ENCODE measurements around the gene ATP8A2. TPM values are rescaled to one million over a fixed set of nuclear protein-coding genes. Genes with fewer than 3 reads are reported as not detected.

ATP8A2 gene
- total and polyA plus RNA-seq, 3 donors from 2014 or later, result 14.2 to 38.3 (median 16.5) TPM

- 94 to 97% methylated on average over 2 of the region's 2 CpGs for WGBS, 2 donors
- TF ChIP-seq, protein P1, sequence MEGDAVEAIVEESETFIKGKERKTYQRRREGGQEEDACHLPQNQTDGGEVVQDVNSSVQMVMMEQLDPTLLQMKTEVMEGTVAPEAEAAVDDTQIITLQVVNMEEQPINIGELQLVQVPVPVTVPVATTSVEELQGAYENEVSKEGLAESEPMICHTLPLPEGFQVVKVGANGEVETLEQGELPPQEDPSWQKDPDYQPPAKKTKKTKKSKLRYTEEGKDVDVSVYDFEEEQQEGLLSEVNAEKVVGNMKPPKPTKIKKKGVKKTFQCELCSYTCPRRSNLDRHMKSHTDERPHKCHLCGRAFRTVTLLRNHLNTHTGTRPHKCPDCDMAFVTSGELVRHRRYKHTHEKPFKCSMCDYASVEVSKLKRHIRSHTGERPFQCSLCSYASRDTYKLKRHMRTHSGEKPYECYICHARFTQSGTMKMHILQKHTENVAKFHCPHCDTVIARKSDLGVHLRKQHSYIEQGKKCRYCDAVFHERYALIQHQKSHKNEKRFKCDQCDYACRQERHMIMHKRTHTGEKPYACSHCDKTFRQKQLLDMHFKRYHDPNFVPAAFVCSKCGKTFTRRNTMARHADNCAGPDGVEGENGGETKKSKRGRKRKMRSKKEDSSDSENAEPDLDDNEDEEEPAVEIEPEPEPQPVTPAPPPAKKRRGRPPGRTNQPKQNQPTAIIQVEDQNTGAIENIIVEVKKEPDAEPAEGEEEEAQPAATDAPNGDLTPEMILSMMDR (IDR thresholded peaks at IDR 0.05), result no peak
- TF ChIP-seq POLR2A (IDR thresholded peaks at IDR 0.05), result no peak
- Histone ChIP-seq H3K4me1 (no peaks in the 10 kb centered on the region), H3K36me3 (ENCODE audit: low read depth, missing control alignments) (no peaks in the 10 kb centered on the region), H3K27ac (no peak overlapping the region), H3K9me3 (no peaks in the 10 kb centered on the region), H3K27me3 (no peaks in the 10 kb centered on the region), H3K4me3 (no peak overlapping the region)
- DNase-seq, result no peak
- intact Hi-C loops (cut with DNase I; ENCODE audit: low total_unique reads), result no loop called here
These were observed 318.8 kb downstream of the ATP8A2 start for GRCh38 chr13:25690582-25690981.

DNA sequence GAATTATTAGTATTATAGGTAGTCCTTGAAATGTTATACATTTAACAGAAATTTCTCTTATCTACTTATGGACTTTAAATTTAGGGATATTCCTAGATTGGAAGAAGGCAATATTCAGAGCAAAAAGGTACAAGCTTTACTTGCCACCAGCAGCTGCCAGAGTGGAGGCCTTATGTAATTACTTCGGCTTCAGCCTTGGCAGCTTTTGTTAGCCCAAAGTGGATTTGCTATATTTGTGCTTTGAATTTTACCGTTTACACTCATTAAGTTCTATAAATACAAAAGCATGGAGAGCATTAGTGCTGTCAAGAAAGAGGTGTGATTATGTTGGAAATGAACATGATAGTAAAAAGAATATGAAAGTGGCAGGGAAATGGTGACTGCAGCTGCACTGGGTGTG lies 319.9 kb downstream of the ATP8A2 start:
- no peak for DNase-seq
- Histone ChIP-seq H3K9me3 (no peaks in the 10 kb centered on the region), H3K4me3 (no peak overlapping the region), H3K36me3 (ENCODE audit: low read depth, missing control alignments) (no peaks in the 10 kb centered on the region), H3K27ac (no peak overlapping the region), H3K27me3 (no peaks in the 10 kb centered on the region), H3K4me1 (no peaks in the 10 kb centered on the region)
- intact Hi-C loops (cut with DNase I; ENCODE audit: low total_unique reads), result no loop called here
- 73 to 90% methylated on average over 2 of the region's 2 CpGs for WGBS, 2 donors
- TF ChIP-seq, protein P1 (IDR thresholded peaks at IDR 0.05), result no peak
- no peak for TF ChIP-seq POLR2A (IDR thresholded peaks at IDR 0.05)

GRCh38 chr13:25692099-25692498 lies 320.3 kb downstream of the ATP8A2 start:
- Histone ChIP-seq H3K36me3 (ENCODE audit: low read depth, missing control alignments) (no peaks in the 10 kb centered on the region), H3K4me1 (no peaks in the 10 kb centered on the region), H3K27ac (no peak overlapping the region), H3K27me3 (no peaks in the 10 kb centered on the region), H3K4me3 (no peak overlapping the region), H3K9me3 (no peaks in the 10 kb centered on the region)
- WGBS, 2 donors, result 59 to 72% methylated on average over 4 to 7 of the region's 7 CpGs
- TF ChIP-seq, protein P1 (IDR thresholded peaks at IDR 0.05), result no peak
- TF ChIP-seq POLR2A (IDR thresholded peaks at IDR 0.05), result no peak
- DNase-seq, result no peak
- intact Hi-C loops (cut with DNase I; ENCODE audit: low total_unique reads), result no loop called here

- Histone ChIP-seq H3K4me3 (no peak overlapping the region), H3K9me3 (no peaks in the 10 kb centered on the region), H3K27ac (no peak overlapping the region), H3K36me3 (ENCODE audit: low read depth, missing control alignments) (no peaks in the 10 kb centered on the region), H3K27me3 (no peaks in the 10 kb centered on the region), H3K4me1 (no peaks in the 10 kb centered on the region)
- 72 to 85% methylated on average over 9 of the region's 9 CpGs for WGBS, 2 donors
- DNase-seq, result no peak
- intact Hi-C loops (cut with DNase I; ENCODE audit: low total_unique reads), result no loop called here
- TF ChIP-seq POLR2A (IDR thresholded peaks at IDR 0.05), result no peak
- TF ChIP-seq, protein P1 (IDR thresholded peaks at IDR 0.05), result no peak
These were observed 327.3 kb downstream of the ATP8A2 start for GRCh38 chr13:25699056-25699455.

DNA sequence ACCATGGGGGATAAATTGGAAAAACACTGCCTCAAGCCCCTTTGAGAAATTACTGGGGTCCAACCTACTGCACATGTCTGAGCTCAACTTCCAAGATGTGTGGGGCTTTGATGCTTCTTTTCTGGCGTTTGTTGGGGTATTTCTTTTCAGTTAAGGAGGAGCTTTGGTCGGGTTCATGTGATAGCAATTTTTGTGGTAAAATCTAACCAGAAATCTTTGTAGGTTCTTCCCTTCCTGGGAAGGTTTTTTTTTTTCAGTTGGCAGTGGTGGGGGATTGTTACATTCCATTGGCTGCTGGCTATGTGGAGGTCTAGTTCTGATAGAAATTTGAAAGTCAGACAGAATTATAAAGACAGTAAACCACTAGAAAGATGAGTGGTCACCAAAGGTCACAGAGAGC lies 327.8 kb downstream of the ATP8A2 start:
- WGBS, 2 donors, result 79 to 85% methylated on average over 2 of the region's 2 CpGs
- intact Hi-C loops (cut with DNase I; ENCODE audit: low total_unique reads), result no loop called here

More for the DNA sequence above, 327.8 kb downstream of the ATP8A2 start:
- Histone ChIP-seq H3K4me1 (no peaks in the 10 kb centered on the region), H3K27ac (no peak overlapping the region), H3K4me3 (no peak overlapping the region), H3K36me3 (ENCODE audit: low read depth, missing control alignments) (no peaks in the 10 kb centered on the region), H3K9me3 (no peaks in the 10 kb centered on the region), H3K27me3 (no peaks in the 10 kb centered on the region)
- no peak for DNase-seq
- TF ChIP-seq, protein P1 (IDR thresholded peaks at IDR 0.05), result no peak

Measured in testis (tissue), 3 donors.